GM12872 (cell line): ENCODE data around the gene ATP8B4.

Experiments used
- CTCF ChIP-seq: IDR thresholded peaks from 3 replicates; pipeline ENCODE4 v1.5.1; 2011; ENCODE audit warnings: low read depth, mild to moderate bottlenecking, low read length, moderate library complexity; ENCODE audit not compliant: insufficient read depth

Gene ATP8B4

GRCh38 chr15:49905221-49905620 is 213.8 kb downstream of the ATP8B4 start:
- no peak for TF ChIP-seq CTCF

- TF ChIP-seq CTCF = no peak
These were observed 214.7 kb downstream of the ATP8B4 start for GRCh38 chr15:49904296-49904695.

GRCh38 chr15:49902685-49903501 is 216.1 kb downstream of the ATP8B4 start:
- TF ChIP-seq CTCF = no peak

- no peak for TF ChIP-seq CTCF
These were observed 216.9 kb downstream of the ATP8B4 start for GRCh38 chr15:49901996-49902684.

GRCh38 chr15:49901321-49901720 is 217.7 kb downstream of the ATP8B4 start:
- TF ChIP-seq CTCF = no peak

- TF ChIP-seq CTCF = no peak
These were observed 218.2 kb downstream of the ATP8B4 start for GRCh38 chr15:49900903-49901235.

GRCh38 chr15:49900006-49900902 is 218.8 kb downstream of the ATP8B4 start:
- TF ChIP-seq CTCF = no peak
